ENCODE results near the gene WRAP73.

The WRAP73 gene

GRCh38 chr1:3681231-3681897, 31.5 kb upstream of the WRAP73 start:
- no peak for DNase-seq

- DNase-seq, result no peak
These were observed 30.8 kb upstream of the WRAP73 start for GRCh38 chr1:3680488-3681230.

- no peak for DNase-seq
These were observed 30.0 kb upstream of the WRAP73 start for GRCh38 chr1:3679799-3680453.

GRCh38 chr1:3679098-3679555, 29.2 kb upstream of the WRAP73 start:
- DNase-seq, result no peak

- no peak for DNase-seq
These were observed 28.6 kb upstream of the WRAP73 start for GRCh38 chr1:3678361-3679097.

- DNase-seq, result no peak
These were observed 27.6 kb upstream of the WRAP73 start for GRCh38 chr1:3677484-3677883.

GRCh38 chr1:3676581-3677470, 26.9 kb upstream of the WRAP73 start:
- no peak for DNase-seq

- no peak for DNase-seq
These were observed 25.5 kb upstream of the WRAP73 start for GRCh38 chr1:3675436-3675835.

GRCh38 chr1:3674100-3675094, 24.5 kb upstream of the WRAP73 start:
- no peak for DNase-seq

GRCh38 chr1:3673381-3674099, 23.6 kb upstream of the WRAP73 start:
- no peak for DNase-seq

- DNase-seq, result no peak
These were observed 23.1 kb upstream of the WRAP73 start for GRCh38 chr1:3672971-3673361.

GRCh38 chr1:3672231-3672970, 22.5 kb upstream of the WRAP73 start:
- DNase-seq, result no peak

GRCh38 chr1:3671371-3672180, 21.7 kb upstream of the WRAP73 start:
- no peak for DNase-seq

GRCh38 chr1:3670823-3671265, 20.9 kb upstream of the WRAP73 start:
- no peak for DNase-seq

GRCh38 chr1:3669971-3670431, 20.1 kb upstream of the WRAP73 start:
- no peak for DNase-seq

GRCh38 chr1:3669421-3669821, 19.5 kb upstream of the WRAP73 start:
- DNase-seq, result no peak

- DNase-seq, result no peak
These were observed 18.8 kb upstream of the WRAP73 start for GRCh38 chr1:3668585-3669300.

GRCh38 chr1:3668148-3668547, 18.2 kb upstream of the WRAP73 start:
- no peak for DNase-seq

Data from activated CD4-positive, alpha-beta T cell treated with anti-CD3 and anti-CD28 coated beads, Interleukin-2, amount 50 U/mL, for 1 hour (primary cell).